HG02852 (cell line): ENCODE data around the gene HTRA3.

Source experiments
- ATAC-seq: cut with Tn5 transposase; IDR thresholded peaks from one replicate; pipeline ENCODE4 v1.9.1; 2021; ENCODE audit warnings: mild to moderate bottlenecking, moderate library complexity; ENCODE audit not compliant: unreplicated experiment

HTRA3 gene

GRCh38 chr4:8245884-8246833, 23.4 kb upstream of the HTRA3 start:
- no peak for ATAC-seq

GRCh38 chr4:8247047-8247930, 22.3 kb upstream of the HTRA3 start:
- ATAC-seq = no peak

- no peak for ATAC-seq
Measured at GRCh38 chr4:8248091-8248490, 21.5 kb upstream of the HTRA3 start.

DNA sequence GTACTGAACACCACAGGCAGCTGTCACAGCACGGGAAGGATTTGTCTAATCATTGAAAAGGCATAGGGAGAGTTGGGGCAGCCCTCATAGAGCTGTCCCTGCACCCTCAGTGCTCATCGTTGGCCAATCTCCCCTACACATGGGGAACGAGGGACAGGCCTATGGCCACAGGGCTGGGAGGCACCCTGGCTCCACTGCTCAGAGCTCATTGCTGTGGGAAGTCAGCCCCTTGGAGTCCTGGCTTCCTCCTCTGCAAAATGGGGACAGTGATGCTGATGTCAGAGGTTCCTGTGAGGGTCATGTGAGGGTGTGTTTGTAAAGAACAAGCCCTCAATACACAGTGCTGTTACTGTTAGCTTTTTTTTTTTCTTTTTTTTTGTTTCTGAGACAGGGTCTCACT, 19.3 kb upstream of the HTRA3 start:
- no peak for ATAC-seq

GRCh38 chr4:8250637-8251036, 18.9 kb upstream of the HTRA3 start:
- ATAC-seq = no peak

- ATAC-seq = no peak
Measured at GRCh38 chr4:8251110-8251883, 18.3 kb upstream of the HTRA3 start.

DNA sequence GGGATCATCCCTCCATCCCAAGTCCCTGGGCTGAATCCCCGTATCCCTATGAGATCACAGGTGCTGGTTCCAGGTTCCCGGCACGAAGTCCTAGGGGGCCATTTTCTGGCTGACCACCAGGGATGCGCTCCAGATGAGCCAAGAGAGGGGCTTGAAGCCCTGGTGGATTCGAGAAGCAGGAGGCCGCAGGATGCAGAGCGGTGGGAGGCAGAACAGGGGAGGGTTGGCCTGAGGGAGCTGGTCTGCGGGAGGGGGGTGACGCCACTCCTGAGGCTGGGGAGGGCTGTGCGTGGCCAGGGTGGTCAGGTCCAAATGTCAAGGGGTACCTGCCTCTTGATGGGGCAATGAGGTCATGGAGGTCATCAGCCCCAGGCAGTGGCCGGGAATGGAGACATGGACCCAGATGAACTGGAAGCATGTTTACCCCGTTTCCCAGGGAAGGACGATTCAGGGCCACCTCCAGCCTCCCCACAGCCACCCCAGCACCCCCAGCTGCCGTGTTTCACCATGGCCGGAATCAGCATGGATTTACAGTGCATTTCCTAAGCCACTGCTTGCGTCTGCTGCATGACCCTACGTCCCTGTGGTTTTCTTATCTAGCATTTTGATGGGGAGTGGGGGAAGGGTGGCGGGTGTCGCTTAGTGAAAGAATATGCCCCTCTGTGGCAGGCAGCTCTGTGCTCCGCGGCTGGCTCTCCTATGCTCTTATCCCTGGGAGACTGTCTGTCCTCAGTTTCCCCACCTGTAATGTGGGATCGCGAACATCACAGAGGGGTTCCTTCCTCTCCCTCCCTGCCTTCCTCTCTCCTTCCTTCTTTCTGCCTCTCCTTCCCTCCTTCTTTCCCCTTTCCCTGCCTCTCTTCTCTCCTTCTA, 17.0 kb upstream of the HTRA3 start:
- ATAC-seq = no peak

DNA sequence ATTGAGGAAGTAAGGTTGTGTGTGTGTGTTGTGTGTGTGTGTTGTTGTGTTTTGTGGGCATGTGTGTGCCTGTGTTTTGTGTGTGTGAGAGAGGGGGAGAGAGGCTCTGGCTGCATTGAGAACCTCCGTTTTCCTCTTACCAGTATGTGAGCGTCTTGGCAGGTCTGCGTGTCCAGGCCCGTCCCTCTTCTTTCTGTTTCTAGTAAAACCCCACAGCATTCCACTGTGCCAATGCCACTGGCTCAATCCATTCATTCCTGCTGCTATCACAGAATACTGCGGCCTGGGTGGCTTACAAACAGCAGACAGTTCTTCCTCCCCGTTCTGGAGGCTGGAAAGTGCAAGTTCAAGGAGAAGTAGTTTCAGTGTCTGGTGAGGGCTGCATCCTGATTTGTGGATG, 15.5 kb upstream of the HTRA3 start:
- ATAC-seq = no peak

GRCh38 chr4:8255698-8256441, 13.7 kb upstream of the HTRA3 start:
- no peak for ATAC-seq

DNA sequence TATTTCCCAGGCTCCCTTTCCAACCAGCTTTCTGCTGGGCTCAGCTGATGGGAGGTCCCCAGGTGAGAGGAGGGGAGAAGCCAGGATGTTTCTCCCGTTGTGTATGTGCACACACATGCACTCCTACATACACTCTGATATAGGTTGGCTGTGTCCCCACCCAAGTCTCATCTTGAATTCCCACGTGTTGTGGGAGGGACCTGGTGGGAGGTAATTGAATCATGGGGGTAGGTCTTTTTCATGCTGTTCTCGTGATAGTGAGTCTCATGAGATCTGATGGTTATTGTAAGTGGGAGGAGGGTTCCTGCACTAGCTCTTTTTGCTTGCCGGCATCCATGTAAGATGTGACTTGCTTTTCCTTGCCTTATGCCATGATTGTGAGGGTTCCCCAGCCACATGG, 11.7 kb upstream of the HTRA3 start:
- no peak for ATAC-seq

DNA sequence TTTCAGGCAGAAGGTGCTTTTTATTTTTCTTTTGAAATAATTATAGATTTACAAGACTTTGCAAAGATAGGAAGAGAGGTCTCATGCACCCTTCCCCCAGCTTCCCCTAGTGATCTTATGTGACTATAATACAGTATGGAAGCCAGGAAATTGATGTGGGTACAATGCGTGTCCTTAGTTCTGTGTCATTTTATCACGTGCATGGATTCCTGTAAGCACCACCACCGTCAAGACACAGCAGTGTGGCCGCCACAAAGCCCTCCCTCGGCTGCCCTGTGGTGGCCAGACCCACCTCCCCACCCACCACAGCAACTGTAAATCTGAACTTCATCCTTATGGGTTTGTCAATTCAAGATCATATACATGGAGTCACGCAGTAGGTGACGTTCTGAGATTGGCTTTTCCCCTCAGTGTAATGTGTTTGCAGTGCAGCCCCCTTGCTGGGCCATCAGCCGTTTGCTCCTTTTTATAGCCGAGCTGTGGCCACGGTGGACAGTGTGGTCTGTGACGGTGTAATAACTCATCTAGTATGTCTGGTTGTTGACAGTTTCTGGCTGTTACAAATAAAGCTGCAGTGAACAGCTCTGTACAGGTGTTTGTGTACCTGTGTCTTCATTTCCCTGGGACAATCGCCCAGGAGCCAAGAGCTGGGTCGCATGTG, 10.9 kb upstream of the HTRA3 start:
- no peak for ATAC-seq

DNA sequence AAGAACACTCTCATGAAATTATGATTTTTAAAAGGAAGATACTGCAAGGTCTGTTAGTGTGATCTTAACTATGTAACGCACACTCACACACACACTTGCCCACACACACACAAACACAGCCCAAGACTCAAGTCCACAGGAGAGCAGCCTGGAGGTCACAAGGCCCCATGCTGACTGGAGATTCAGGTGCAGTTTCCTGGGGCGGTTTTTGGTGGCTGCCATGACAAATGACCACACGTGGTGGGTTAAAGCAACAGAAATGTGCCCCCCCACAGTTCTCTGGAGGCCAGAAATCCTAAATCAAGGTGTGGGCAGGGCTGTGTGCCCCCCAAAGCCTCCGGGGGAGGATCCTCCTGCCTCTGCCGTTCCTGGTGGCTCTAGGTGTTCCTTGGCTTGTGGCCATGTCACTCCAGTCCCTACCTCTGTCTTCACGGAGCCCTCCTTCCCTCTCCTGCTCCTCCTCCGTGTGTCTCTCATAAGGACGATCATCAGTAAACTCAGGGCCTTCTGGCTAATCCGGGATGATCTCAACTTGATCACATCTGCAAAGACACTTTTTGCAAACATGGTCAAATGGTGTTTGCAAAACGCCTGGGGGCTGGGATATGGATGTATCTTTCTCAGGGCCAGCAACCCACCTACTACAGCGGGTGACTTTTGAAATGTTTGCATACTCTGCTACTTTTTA, 9.7 kb upstream of the HTRA3 start:
- no peak for ATAC-seq

- no peak for ATAC-seq
Measured at GRCh38 chr4:8260656-8261111, 8.9 kb upstream of the HTRA3 start.

GRCh38 chr4:8261851-8262535, 7.6 kb upstream of the HTRA3 start:
- ATAC-seq = no peak

DNA sequence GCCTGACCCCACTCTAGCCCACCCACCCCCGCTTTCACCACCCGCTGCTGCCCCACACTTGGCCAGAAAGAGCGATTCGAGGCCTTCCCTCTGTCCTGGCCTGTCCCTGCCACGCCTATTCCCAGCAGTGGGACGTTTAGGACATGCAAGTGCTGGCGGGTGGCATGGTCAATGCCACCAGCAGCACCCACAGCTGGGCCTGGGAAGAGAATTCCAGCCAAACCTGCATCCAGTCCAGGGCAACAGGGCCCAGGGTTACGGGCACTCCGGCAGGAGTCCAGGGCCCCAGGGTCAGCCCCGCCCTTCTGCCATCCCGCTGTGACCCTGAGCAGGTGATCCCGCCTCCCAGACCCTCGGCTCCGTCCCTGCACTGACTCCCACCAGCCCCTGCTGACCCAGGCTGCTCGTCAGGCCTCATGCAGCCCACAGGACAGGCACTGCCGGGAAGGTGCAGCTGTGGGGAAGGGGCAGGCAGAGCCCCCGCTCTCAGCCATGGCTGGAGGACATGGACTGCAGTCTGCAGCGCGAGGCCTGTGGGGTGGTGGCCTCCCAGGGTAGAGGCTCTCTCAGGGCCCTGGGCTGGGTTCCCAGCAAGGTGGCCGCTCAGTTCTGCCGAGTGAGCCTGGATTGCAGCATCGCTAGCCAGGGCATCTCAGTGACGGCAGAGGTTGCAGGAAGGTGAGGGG, 6.8 kb upstream of the HTRA3 start:
- ATAC-seq = no peak

DNA sequence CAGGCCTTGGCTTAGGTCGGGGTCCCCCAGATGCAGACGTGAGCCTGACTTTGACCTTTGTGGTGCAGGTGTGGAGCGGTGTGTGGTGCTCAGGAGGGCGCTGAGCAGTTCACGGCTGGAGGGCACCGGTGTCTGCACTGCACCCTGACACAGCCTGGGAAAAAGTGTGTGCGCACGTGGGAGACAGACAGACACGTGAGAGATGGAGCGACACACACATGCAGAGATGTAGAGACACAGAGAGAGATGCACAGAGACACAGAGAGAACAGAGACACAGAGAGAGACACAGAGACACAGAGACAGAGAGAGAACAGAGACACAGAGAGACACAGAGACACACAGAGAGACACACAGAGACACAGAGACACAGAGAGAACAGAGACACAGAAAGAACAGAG, 6.2 kb upstream of the HTRA3 start:
- ATAC-seq = no peak

GRCh38 chr4:8264106-8264505, 5.4 kb upstream of the HTRA3 start:
- ATAC-seq = no peak
